NCI-H1105 treated with DMSO at 0.1 percent for 48 hours (cell line): ENCODE measurements around the gene SIDT2.
"Not testable (repeated sequence)": the region's sequence is repeated elsewhere in the genome, so short reads cannot be mapped to it uniquely, and the experiment has no call there.

Experiments used
- DNase-seq: peaks from one replicate; lab custom pipeline; 2025; lab: John Stamatoyannopoulos, UW

Gene SIDT2

DNA sequence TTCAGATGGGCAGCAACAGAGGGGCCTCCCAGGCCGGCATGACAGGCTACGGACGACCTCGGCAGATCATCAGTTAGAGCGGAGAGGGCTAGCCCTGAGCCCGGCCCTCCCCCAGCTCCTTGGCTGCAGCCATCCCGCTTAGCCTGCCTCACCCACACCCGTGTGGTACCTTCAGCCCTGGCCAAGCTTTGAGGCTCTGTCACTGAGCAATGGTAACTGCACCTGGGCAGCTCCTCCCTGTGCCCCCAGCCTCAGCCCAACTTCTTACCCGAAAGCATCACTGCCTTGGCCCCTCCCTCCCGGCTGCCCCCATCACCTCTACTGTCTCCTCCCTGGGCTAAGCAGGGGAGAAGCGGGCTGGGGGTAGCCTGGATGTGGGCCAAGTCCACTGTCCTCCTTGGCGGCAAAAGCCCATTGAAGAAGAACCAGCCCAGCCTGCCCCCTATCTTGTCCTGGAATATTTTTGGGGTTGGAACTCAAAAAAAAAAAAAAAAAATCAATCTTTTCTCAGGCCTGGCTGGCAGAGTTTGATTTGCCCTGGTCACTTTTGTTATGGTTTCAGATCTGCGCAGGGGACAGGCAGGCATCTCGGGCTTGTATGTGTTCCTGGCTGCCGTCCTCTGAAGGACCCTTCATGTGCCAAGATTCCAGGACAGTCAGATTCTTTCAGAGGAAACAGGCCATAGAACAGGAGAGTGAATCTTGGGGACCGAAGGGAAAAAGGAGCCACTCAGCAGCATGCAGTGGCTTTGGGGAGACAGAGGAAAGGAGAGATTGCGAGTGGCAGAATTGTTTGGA, 25.9 kb downstream of the SIDT2 start:
- no peak for DNase-seq

- DNase-seq: no peak
These were observed 26.8 kb downstream of the SIDT2 start for GRCh38 chr11:117205211-117205818.

DNA sequence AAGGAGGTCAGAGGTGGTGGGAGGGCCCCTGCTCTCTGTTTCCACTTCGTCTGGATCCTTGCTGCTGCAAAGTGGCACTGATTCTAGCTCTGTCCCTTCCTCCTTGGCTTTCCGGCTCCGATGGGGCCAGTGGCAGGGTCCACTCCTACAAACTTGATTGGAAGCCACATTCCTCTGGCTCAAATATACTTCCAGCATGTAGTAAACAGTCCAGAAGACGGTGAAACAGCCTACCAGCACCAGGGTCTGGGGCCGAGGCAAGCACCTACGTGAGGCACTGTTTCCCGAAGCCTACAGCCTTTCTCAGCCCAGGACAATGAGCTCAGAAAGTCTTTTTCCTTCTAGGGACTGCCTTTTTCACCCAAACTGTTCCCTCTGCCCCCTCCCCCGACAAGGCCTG, 27.6 kb downstream of the SIDT2 start:
- not testable (repeated sequence) for DNase-seq

DNA sequence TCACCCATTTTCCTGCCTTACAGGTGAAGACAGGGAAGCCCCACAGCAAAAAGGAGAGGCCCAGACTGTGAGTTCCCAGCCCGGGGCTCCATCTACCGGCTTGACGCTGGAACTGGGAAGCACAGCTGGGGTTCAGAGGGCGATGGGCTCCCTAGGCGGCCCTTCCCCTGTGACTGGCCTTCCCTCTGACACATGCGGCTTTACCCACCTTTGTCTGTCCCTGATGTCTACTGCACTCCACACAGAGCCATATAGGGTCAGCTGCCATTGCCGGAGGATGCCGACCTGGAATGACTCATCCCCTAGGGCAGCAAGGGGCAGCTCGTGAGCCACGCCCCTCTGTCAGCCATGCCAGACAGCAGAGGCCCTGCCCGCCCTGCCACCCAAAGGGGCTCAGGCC, 28.3 kb downstream of the SIDT2 start:
- DNase-seq: not testable (repeated sequence)

- not testable (repeated sequence) for DNase-seq
These were observed 28.9 kb downstream of the SIDT2 start for GRCh38 chr11:117207481-117207880.

DNA sequence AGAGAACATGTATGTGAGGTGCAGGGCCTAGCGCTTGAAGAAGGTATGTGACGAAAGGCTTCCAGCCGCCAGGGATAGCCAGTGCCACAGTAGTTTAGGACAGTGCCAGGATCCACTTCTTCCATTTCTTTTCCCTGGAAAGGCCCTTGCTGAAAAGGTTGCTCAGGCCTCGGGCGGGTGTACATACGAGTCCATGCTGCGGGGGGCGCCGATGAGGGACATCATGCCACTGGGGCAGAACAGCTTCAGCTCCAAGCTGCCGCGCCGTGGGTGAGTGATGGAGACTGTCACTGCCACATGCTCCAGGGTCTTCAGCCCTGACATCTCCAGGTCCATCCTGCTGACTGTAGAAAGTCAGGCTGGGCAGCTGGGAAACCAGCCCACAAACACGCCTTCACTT, 30.2 kb downstream of the SIDT2 start:
- not testable (repeated sequence) for DNase-seq

- not testable (repeated sequence) for DNase-seq
These were observed 31.0 kb downstream of the SIDT2 start for GRCh38 chr11:117209351-117210125.

DNA sequence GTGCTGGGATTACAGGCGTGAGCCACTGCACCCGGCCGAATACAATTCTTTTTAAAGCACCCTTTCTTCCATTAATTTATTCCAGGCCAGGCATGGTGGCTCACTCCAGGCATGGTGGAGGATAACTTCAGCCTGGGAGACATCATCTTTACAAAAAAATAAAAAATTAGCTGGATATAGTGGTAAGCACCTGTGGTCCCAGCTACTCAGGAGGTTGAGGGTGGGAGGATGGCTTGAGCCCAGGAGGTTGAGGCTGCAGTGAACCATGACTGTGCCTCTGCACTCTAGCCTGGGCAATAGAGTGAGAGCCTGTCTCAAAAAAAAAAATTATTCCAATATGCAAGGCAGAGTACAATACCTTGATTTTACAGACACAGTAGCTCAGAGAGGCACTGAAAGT, 32.1 kb downstream of the SIDT2 start:
- no peak for DNase-seq

- no peak for DNase-seq
These were observed 34.3 kb downstream of the SIDT2 start for GRCh38 chr11:117212697-117213355.

- no peak for DNase-seq
These were observed 36.0 kb downstream of the SIDT2 start for GRCh38 chr11:117214404-117215110.

GRCh38 chr11:117217141-117218084, 38.9 kb downstream of the SIDT2 start:
- DNase-seq: no peak

GRCh38 chr11:117218133-117218915, 39.8 kb downstream of the SIDT2 start:
- DNase-seq: no peak

DNA sequence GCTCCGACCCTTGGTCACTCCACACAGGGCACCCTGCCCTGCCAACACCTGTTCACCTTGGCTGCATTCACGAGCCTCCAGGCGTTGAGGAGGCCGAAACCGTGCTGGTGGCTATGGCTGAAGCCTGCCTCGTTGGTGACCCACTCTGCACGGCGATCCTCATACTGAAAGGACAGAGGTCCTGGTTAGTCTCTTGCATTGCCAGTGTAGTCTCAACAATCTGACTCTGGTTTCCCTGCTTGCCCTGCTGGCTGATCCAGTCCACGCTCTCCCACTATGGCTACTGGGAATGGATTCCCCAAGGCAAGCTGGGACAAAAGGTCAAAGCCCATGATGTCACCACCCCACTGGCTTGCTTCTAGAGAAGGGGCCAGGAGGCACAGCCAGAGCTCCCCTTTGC, 40.5 kb downstream of the SIDT2 start:
- no peak for DNase-seq

- DNase-seq: no peak
These were observed 40.9 kb downstream of the SIDT2 start for GRCh38 chr11:117219455-117219854.

- no peak for DNase-seq
These were observed 41.5 kb downstream of the SIDT2 start for GRCh38 chr11:117219995-117220394.

GRCh38 chr11:117220568-117220967, 42.0 kb downstream of the SIDT2 start:
- no peak for DNase-seq

DNA sequence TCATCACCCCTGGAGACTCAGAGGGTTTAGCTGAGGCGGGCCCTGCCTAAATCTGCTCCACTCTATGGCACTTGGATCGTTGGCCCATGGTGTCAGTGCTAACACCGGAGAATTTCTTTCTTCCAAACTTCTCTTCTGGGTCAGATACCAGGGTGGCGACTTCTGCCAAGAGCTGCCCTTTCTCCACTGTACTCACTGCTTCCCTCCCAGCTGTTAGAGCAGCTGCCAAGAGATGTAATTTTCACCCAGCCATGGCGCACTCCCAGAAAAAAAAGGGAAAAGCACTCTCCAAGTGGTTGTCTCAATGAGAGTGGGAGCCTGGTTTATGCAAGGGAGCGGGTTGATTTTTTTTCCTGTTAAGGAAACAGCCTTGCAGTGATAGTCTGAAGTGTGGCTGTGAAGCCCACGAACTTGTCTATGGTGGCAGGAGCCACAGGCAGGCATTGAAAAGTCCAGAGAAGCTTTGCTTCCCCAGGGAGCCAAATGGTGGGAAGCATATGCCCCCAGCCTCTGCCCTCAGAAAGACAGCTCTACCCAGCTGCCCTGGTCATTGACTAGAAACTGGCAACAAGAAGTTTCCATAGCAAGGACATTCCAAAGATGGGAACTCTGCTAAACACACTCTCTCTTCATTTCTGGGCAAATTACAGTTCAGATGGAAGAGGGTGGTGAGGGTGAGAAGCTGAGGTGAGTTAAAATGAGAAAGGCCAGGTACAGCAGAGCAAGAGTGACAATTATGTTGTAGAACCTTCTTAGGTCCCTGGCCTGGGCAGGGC, 42.6 kb downstream of the SIDT2 start:
- DNase-seq: peak; percentile 9

DNA sequence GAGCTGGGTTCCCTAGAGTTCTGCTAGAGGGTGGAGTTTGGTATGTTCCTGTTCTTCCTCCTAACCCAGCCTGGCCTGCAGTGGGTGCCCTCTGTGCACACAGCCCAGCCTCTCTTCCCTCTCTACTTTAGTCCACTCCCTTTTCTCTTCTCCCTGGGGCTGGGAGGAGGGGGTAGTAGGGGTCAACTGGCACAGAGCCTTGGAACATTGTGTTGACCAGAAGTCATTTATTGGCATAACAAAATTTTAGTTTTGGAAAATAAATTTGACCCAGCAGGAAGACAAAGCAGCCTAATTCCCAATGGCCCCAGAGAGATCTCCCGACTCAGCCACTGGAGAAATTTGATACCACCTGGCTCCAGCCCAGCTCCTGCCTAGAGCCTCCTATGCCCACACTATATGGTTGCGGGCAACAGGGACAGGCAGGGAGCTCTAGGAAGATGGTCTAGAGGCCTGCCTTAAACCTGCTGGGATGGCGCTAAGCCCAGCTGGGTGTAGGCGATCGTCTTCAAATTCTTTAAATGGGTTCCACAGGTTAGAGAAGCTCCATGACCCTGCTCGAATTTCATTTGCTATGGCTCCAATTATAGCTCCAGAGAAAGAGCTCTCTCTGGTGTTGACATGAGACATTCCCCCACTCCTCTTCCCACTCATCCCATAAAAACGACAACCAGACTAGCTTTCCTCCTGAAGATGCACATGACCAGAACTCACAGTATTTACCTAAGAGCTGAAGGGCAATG, 43.4 kb downstream of the SIDT2 start:
- DNase-seq: peak; percentile 79
